Glomerular endothelial cell (primary cell): ENCODE measurements around the gene SPHK1. TPM values are rescaled to one million over a fixed set of nuclear protein-coding genes. Genes with fewer than 3 reads are reported as not detected.
"Not testable (repeated sequence)": the region's sequence is repeated elsewhere in the genome, so short reads cannot be mapped to it uniquely, and the experiment has no call there.

Experiments
- DNase-seq: peaks from one replicate; pipeline ENCODE4 v3.0.0-alpha.2; 2011; ENCODE audit warnings: low read depth, low spot score; ENCODE audit errors: extremely low read depth
- total RNA-seq: library from RNA; depleted of rRNA; stranded (reverse); fragments of >200 nt; gene quantifications from 2 replicates; pipeline ENCODE4 v1.2.3, GENCODE V29; 2015

SPHK1 gene, protein sequence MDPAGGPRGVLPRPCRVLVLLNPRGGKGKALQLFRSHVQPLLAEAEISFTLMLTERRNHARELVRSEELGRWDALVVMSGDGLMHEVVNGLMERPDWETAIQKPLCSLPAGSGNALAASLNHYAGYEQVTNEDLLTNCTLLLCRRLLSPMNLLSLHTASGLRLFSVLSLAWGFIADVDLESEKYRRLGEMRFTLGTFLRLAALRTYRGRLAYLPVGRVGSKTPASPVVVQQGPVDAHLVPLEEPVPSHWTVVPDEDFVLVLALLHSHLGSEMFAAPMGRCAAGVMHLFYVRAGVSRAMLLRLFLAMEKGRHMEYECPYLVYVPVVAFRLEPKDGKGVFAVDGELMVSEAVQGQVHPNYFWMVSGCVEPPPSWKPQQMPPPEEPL
- 121 and 125 TPM in 2 replicates for total RNA-seq

DNA sequence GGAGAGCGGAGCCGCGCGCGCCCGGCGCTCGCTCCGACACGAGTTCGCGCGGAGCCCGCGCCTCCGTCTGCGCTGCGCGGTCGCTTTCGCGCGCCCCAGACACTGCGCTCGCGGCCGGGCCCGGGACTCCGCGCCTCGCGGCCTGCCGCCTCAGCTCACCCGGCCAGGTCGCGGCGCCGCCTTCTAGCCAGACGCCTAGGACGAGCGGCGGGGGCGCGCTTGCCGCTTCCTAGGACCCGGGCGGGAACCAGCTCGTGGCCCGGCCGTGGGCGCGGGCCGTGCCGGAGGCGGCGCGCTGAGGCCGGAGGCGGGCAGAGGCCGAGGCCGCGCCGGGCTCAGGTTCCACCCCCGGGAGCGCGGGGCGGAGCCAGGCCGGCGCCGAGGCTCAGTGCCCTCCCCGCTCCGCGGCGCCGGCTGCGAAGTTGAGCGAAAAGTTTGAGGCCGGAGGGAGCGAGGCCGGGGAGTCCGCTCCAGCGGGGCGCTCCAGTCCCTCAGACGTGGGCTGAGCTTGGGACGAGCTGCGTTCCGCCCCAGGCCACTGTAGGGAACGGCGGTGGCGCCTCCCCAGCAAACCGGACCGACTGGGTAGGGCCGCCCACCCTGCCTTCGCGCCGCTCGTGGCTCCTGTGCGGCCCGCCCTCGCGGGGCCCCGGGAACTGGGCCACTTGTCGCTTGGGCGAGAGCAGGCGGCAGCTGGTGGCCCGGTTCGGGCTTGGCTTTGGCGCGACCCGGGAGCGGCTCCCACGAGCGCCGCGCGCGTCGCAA lies at the start of gene SPHK1:
TSS of gene SPHK1 (plus strand) at position 388 of the 765 bp plus-strand sequence. CDS start 1,036 bp downstream, outside the sequence.
- no peak for DNase-seq

DNA sequence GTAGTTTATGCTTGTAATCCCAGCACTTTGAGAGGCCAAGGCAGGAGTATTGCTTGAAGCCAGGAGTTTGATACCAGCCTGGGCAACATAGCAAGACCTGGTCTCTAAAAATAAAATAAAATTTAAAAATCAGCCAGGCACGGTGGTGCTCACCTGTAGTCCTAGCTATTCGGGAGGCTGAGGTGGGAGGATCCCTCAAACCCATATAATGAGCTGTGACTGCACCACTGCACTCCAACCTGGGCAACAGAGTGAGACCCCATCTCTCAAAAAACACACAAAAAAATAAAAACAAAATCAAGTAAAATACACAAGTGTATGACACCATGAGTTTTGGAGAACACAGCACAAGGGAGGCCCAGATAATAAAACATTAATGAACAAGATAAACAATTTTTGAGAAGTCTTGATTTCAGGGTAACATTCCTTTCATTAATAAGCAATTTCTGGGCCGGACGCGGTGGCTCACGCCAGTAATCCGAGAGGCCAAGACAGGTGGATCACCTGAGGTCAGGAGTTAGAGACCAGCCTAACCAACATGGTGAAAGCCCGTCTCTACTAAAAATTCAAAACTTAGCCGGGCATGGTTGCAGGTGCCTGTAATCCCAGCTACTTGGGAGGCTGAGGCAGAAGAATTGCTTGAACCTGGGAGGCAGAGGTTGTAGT lies 48.6 kb upstream of the SPHK1 start:
- DNase-seq = no peak

DNA sequence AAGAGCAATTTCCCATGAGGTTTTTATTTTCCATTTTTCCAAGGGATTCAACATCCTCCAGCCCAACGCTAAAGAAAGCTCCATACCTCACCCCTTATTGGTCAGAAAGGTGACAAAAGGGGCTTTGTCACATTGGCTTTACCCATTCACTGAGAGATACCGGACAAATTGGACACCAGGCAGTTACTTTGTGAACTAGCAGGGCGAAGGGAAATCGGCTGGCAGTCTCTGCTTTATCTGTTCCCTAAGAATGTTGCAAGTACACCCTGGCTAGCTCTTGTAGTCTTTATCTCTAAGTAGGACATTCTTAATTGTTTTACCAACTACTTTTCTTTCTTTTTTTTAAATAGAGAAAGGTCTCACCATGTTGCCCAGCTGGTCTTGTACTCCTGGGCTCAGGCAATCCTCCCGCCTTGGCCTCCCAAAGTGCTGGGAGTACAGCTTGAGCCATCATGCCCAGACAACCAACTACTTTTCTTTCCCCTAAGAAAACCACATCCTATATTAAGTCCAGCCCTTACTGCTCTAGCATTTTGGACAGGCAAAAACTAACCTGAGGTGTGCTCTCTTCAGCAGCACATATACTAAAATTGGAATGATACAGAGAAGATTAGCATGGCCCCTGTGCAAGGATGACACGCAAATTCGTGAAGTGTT lies 47.5 kb upstream of the SPHK1 start:
- DNase-seq = no peak

DNA sequence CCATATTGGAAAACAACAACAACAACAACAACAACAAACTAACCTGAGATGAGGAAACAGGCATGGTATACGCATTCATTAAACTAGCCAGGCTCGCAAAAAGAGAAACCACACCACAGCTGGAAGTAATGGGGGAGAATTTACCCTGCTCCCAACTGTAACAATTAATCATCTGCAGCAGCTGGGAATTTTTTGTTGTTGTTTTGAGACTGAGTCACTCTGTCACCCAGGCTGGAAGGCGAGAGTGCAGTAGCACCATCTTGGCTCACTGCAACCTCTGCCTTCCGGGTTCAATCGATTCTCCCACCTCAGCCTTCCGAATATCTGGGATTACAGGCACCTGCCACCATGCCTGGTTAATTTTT lies 47.0 kb upstream of the SPHK1 start:
- DNase-seq = no peak

DNA sequence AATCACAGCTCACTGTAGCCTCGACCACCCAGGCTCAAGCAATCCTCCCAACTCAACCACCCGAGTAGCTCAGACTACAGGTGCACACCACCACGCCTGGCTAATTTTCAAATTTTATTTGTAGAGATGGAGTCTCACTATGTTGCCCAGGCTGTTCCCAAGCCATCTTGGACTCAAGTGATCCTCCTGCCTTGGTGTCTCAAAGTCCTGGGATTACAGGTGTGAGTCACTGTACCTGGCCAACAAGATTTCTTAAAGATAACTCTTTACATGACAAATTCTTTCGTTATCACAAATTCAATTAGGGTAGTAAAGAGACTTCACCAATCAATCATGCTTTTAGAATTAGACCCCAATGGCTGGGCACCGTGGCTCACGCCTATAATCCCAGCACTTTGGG lies 43.1 kb upstream of the SPHK1 start:
- DNase-seq = no peak

DNA sequence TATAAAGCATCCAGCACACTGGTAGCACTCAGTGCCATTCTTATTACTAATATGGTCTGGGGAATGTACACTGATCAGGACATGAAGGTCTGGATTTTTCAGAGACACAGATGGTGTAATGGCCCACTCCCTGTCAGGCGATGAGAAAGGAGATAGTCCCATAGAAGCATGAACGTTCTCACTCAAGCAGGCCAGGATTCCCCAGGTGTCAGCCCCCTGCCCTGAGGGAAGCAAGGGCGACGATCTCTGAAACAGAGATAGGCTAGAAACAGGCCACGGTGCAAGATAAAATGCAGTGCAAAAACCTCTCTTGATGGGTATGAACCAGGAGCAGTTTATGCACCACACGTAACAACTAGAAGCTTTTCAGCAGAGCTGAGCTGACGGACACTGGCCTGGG lies 41.3 kb upstream of the SPHK1 start:
- DNase-seq = no peak

DNA sequence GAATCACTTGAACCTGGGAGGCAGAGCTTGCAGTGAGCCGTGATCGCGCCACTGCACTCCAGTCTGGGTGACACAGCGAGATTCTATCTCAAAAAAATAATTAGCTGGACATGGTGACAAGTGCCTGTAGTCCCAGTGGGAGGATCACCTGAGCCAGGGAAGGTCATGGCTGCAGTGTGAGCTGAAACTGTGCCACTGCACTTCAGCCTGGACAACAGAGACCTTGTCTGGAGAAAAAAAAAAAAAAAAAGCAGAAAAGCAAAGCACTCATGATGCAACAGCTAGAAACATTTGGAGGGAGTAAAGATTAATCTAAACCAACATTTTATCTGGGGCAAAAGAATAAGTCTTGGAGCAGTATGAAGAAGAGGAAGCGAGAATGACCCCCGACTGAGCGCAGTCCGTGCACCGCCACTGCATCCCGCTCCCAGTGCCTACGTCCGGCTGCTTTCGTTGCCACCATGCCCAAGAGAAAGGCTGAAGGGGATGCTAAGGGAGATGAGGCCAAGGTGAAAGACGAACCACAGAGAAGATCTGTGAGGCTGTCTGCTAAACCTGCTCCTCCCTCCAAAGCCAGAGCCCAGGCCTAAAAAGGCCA lies 38.9 kb upstream of the SPHK1 start:
- DNase-seq = no peak

DNA sequence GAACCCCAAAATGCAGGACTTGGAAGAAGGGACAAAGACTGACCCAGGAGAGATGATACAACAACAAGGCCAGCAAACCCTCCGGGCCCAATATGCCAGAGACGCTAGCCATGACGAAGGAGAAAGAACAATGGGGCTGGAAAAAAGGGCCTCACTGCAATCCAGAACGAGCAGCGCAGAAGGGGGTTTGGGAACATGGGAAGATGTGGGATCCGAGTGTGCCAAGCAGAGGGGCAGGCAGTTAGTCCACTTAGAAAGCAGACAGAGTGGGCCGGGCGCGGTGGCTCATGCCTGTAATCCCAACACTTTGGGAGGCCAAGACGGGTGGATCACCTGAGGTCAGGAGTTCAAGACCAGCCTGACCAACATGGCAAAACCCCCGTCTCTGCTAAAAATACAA lies 37.5 kb upstream of the SPHK1 start:
- not testable (repeated sequence) for DNase-seq

DNA sequence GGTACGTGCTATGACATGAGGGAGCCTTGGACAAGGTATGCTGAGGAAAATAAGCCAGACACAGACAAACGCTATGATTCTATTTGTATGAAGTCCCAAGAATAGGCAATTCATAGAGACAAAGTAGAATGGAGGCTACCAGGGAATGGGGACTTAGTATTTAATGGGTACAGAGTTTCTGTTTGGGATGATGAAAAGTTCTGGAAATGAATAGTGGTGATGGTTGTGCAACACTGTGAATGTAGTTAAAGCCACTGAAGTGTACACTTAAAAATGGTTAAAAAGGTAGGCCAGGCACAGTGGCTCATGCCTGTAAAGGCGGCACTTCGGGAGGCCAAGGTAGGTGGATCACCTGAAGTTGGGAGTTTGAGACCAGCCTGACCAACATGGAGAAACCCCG lies 33.9 kb upstream of the SPHK1 start:
- no peak for DNase-seq

DNA sequence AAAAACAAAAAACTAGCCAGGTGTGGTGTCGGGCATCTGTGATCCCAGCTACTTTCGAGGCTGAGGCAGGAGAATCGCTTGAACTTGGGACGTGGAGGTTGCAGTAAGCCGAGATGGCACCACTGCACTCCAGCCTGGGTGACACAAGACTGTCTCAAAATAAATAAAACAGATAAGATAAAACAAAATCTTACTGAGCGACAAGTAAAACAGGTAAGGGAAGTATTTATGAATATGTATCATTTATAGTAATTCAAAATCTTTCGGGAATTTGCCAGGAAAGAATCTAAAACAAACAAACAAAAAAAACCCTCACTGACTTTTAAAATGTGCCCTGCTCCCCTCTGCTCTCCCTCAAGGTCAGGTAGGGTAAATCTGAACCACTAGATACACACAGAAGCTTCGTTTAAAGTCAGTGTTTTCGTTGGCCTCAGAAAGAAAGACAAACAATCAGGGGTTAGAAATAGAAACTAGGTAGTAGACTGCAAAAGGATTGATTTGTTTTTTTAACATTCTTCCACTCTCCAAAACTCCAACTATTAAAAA lies 32.8 kb upstream of the SPHK1 start:
- DNase-seq = no peak

DNA sequence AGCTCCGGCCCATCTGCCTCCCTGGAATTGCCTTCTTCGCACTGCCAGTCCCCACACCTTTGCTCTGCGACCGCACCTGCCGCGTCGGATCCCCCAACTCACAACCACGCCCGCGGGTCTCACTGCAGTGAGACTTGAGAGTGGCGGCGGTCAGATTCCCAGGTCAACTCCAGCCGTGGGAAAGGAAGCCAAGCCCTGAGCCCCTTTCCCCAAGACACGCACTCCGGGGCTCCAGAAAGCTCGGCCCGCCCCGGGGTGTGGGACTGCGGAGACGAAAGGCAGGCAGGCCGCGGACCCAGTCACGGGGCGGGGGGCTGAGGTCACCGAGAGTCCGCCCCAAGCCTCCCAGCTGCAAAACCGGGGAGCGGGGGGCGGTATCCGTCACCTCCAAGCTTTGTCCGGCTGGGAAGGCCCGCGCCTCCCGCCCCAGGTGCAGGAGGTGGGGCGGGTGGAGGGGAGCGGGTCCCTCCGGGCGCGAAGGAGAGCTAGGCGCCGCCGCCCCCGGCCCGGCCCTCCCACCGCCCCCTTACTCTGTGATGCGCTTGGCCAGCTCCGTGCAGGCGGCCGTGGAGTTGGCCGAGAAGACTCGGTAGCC lies 31.3 kb upstream of the SPHK1 start:
- DNase-seq = no peak

DNA sequence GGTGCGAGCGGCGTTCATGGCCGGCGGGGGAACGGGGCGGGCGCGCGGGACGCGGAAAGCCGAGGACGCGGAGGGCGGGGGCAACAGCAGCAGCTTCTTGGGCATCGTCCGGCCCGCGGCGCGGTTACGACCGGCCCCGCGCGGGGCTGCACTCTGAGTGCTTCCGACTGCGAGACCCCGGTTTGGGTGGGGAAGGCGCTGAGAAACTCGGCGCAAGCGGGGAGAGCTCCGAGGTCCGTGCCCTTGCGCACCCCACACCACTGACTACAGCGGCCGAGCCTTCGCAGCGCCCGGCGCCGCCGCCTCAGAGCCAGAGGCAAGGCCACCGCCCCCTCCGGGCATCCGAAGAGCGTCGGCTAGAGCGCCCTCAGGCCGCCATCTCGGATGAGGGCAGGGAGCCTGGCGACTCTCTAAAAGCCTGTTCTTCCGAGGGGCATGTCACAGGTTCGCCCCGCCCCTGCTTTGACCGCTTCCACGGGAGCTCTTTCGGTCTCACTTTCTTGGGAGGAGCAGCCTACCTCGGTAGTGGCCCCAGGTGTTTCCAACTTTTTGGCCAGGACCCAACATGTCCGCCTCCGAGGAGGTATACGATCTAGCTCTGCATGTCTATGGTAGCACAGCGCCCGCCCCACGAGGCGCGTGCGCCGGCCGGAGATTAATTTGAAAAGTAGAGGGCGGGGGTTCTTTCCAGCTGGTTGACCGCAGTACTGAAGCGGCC lies 30.7 kb upstream of the SPHK1 start, which contains the start of gene PRPSAP1:
TSS of gene PRPSAP1 (minus strand) at position 318 of the 718 bp plus-strand sequence. CDS start at position 105, 213 bp downstream.
- DNase-seq = peak; percentile 65

DNA sequence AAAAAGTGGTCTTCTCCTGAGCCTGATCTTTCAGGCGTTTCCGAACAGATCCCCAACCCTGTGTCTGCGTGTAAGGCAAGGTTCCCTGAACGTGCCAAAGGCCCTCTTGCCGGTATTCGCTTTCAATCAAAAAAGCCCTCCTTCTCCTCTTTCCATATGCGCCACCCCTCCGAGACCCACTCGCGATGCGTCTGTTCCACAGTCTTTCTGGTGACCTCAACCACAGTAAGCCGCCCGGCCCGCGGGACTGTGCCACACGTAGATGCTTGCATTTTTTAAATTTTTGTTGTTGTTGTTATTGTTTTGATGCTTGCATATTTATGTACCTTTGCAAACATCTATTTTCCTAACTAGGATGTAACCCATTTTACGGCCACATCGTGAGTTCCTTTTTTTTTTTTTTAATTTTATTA lies 30.1 kb upstream of the SPHK1 start:
- DNase-seq = no peak

DNA sequence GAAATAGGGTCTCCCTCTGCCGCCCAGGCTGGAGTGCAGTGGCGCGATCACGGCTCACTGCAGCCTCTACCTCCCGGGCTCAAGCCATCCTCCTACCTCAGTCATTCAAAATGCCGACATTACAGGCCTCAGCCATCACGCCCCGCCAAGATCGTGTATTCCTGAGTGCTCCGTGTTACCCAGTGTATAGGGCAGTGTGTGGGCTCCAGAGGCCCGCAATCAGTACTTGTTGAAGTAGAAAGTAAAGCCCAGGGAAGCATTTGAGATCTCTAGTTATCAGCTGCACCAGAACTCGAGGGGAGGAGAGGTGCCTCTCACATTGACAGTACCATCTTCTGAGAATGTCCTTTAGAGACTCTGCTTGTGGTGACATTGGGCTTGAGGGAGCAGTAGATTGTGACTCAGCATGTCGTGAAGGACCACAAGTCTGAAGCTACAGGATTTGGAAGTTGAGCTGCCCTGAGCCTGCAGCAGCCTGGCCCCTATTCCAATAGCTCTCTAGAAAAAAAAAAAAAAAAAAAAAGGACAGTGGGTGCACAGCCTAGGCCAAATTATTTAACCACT lies 29.6 kb upstream of the SPHK1 start:
- DNase-seq = no peak

DNA sequence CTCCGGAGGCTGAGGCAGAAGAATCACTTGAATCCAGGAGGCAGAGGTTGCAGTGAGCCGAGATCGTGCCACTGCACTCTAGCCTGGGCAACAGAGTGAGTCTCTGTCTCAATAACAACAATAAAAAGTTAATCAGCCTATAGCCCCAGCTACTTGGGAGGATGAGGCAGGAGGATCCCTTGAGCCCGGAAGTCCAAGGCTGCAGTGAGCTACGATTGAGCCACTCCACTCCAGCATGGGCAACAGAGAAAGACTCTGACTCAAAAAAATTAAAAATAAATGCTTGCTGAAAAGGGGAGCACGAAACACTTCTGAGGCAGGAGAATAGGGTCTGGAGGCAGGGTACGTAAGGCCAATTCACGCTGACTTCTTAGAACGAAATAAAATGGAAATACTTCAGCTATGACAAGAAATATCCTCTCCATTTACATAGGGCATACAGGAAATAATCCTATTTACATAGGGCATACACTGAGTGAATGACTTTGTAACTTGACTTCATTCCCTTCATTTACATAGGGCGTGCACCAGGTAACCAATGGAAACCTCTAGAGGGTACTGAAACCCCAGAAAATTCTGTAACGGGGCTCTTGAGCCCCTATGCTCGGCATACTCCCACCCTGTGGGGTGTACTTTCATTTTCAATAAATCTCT lies 27.5 kb upstream of the SPHK1 start:
- DNase-seq = no peak

DNA sequence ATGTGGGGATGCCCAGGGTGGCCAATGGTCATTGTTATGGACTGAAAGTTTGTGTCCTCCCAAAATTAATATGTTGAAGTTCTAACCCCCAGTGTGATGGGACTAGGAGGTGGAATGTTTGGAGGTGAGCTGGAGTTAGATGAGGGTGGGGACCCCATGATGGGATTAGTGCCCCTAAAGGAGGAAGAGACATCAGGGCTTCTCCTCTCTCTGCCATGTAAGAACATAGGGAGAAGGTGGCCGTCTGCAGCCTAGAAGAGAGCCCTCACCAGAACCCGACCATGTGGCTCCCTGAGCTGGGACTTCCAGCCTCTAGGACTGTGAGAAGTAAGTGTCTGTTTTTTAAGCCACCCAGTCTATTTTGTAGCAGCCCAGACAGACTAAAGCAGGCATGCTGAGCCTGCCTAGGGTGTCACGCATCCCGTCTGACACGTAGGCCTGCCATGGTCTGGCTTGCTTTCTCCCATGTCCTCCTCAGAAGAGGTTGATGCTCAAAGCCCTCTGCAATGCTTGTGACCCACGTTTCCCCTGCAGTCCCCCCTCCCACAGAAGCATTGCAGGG lies 26.7 kb upstream of the SPHK1 start:
- no peak for DNase-seq

DNA sequence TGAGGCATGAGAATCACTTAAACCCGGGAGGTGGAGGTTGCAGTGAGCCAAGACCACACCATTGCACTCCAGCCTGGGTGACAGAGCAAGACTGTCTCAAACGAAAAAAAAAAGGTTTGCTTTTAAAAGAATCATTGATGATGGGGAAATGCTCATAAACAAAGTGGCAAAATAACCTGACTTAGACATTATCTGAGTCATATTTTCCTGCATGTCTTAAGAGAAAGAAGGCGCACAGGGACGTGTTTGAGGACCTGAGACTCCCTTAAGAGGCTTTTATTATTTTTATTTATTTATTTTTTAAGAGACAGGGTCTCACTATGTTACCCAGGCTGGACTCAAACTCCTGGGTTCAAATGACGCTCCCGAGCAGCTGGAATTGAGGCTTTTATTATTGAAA lies 25.0 kb upstream of the SPHK1 start:
- no peak for DNase-seq

DNA sequence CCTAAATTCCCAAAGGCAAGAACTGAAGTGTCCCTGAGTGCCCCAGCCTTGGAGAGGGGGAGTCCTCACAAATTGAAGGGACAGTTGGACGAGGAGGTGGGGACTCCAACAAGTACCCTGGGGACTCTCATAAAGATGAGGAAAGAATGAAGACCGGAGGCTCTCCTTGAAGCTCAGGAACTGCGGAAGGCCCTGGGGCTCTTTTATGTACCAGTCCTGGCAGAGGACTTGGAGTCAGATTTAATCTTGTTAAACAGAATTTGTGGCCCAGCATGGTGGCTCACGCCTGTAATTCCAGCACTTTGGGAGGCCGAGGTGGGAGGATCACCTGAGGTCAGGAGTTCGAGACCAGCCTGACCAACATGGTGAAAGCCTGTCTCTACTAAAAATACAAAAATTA lies 24.6 kb upstream of the SPHK1 start:
- DNase-seq = not testable (repeated sequence)
